GM21576 (cell line): Measurements from ENCODE around the gene RABGAP1L.
"Not testable (repeated sequence)": the region's sequence is repeated elsewhere in the genome, so short reads cannot be mapped to it uniquely, and the experiment has no call there.

Source experiments
- ATAC-seq: cut with Tn5 transposase; IDR thresholded peaks from one replicate; pipeline ENCODE4 v1.9.1; 2021; ENCODE audit warnings: mild to moderate bottlenecking, moderate library complexity; ENCODE audit not compliant: unreplicated experiment

The RABGAP1L gene

GRCh38 chr1:175000697-175001187, 841.4 kb downstream of the RABGAP1L start:
- no peak for ATAC-seq

DNA sequence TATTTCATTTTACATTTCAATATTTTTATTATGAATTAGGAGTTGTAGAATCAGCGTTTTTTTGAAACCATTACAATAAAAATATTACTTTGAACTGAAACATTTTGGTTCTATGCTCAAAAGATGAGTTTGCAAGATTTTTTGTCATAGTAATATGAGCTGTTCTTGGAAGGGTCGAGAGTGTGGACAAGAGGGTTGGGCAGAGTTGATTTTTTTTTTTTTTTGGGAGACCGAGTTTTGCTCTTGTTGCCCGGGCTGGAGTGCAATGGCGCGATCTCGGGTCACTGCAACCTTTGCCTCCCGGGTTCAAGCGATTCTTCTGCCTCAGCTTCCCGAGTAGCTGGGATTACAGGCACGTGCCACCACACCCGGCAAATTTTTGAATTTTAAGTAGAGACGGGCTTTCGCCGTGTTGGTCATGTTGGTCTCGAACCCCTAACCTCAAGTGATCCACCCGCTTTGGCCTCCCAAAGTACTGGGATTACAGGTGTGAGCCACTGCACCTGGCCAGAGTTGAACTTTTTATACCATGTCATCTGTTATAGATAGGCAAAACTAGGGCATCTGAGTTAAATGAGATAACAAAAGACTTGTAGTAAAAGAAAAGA, 843.7 kb downstream of the RABGAP1L start:
- ATAC-seq = no peak

DNA sequence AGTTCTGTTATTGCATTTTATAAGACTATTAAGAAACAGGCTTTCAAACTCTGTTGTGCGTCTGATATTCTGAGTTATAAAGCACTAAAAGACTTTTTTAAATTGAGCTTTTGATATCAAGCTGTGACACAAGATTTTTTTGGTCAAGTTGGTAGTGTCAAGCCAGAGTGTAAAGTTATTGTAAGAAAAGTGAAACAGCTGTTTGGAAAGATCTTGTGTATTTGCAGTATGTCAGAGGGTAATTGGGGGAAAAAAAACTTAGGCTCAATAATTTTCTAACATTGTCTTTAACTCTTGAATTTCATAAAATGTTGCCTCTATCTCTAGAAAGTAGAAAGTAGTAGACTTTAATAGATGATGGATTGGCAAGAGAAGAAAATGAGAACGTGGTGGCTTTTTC, 844.2 kb downstream of the RABGAP1L start:
- ATAC-seq = no peak

- no peak for ATAC-seq
These were observed 845.9 kb downstream of the RABGAP1L start for GRCh38 chr1:175005085-175005783.

DNA sequence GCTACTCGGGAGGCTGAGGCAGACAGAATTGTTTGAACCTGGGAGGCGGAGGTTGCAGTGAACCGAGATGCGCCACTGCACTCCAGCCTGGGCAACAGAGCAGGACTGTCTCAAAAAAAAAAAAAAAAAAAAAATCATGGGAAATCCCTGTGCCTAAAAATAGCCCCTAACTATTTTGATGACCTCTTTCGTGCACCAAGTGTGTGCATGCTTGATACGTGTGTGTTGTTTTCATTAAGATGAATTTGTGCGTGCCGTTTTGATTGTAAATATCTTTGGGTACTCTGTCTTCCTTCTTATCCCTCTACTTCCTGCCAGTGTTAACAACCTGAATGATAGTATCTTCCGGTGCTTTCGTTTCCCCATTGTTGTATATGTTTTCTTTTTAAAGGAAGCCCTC, 850.2 kb downstream of the RABGAP1L start:
- ATAC-seq = no peak

GRCh38 chr1:175013445-175013844, 854.1 kb downstream of the RABGAP1L start:
- no peak for ATAC-seq

DNA sequence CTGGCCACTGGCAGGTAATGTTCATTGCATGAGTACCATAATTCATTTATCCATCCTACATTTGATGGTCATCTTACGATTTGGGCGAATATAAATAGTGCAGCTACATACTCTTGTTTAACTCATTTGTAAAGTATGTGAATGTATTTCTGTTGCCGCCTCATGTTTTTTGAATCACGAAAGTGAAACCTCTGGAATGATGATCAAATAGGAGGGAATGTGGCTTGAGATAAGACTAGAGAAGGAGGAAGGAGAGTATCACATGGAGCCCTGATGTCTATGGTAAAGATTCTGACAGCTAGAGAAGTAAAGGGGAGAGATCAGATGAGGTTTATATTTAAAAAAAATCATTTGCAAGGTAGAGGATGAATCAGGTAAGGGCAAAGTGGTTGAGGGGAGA, 855.9 kb downstream of the RABGAP1L start:
- ATAC-seq = no peak

GRCh38 chr1:175019524-175019923, 860.2 kb downstream of the RABGAP1L start:
- ATAC-seq = no peak

- peak; percentile 87 for ATAC-seq
These were observed 864.0 kb downstream of the RABGAP1L start, which contains the start of gene MRPS14 for GRCh38 chr1:175023043-175023921. MRPS14 (minus strand) TSS chr1:175023425; CDS start chr1:175023408, 17 bp downstream.

GRCh38 chr1:175023922-175024242, 864.6 kb downstream of the RABGAP1L start:
- ATAC-seq = not testable (repeated sequence)

DNA sequence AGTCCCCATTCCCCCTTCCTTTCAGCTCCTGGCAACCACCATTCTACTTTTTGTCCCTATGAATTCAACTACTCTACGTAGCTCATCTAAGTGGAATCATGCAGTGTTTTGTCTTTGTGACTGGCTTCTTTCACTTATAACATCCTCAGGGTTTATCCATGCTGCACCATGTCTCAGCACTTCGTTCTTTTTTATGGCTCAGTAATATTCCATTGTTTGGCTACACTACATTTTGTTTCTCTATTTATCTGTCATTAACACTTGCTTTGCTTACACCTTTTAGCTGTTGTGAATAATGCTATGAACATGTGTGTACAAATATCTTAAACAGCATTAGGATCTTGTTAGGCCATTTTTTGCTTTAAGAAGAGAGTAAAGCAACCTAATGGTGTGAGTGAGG, 865.5 kb downstream of the RABGAP1L start:
- no peak for ATAC-seq

DNA sequence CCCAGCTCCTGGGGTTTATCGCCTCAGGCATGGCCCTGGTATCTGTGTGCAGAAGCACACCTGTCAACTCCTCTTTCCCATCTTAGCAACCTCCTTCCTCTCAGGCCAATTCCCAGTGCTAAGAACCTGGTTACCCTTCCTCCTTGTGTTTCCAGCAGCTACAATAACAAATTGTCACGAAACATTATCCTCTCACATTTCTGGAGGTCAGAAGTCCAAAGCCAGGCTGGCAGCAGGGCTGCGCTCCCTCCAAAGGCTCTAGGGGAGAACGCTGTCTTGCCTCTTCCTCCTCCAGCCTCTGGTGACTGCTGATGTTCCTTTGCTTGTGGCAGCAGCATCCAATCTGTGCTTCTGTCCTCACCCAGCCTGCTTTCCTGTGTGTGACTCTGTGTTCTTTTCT, 874.6 kb downstream of the RABGAP1L start:
- ATAC-seq = no peak

DNA sequence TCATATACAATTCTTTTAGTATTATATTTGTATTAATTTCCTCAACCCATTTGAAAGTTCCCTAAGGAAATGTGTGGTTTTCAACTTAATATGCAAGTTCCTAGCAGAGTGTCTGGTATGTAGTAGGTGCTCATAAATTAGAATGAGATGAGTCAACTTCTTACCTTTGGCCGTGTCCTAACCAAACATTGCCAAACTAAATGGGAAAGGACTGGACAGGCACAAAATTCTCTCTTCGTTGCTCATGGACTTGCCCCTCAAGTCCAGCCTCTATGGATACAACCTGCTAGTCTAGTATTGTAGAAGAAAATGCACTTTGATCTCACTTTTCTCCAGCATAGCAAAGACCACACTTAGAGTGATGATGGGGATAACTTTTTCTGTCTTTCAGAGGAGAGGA, 875.5 kb downstream of the RABGAP1L start:
- ATAC-seq = no peak

GRCh38 chr1:175035865-175036264, 876.5 kb downstream of the RABGAP1L start:
- no peak for ATAC-seq

DNA sequence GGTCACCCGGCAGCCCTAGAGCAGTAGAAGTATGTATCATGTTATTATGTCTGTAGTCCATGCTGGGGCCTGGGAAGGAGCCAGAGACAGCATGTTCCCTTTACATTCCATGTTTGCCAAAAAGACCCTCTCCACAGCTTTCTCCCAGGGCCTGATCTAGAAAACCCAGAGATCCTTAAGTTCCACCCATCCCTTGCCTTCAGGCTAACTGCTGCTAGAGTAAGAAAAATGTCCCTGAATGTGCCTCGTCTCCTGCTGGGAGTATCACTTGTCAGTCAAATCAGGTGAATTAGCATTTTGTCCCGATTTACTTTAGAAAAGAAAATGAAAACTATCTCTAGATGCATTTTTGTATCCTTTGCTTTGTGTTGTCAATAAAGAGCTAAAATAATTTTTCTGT, 877.2 kb downstream of the RABGAP1L start:
- no peak for ATAC-seq

GRCh38 chr1:175037416-175037815, 878.1 kb downstream of the RABGAP1L start:
- no peak for ATAC-seq

DNA sequence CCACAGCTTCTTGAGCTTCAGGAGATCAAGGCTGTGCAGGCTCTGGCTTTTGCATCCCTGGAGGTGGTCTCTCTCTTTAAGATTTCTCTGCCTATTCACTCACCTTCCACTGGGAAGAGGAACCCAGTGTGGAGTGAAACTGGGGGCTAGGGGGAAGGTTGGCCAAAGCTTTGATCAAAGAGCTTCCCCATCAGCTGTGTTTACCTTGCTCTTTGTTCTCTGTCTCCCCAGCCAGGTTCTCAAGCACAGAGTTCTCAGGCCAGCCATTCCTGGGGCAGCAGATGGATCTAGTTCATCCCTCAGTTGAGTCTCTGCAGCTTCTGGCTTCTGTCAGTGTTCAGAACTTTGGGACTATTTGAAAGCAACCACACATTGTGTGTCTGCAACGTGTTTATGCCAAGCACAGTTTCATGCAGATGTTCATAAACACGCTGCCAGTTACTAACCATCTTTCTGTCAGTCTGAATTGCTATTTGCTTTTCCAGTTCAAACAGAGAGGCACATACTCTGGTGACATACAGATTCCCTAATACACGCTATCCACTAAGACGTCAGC, 881.1 kb downstream of the RABGAP1L start:
- no peak for ATAC-seq

DNA sequence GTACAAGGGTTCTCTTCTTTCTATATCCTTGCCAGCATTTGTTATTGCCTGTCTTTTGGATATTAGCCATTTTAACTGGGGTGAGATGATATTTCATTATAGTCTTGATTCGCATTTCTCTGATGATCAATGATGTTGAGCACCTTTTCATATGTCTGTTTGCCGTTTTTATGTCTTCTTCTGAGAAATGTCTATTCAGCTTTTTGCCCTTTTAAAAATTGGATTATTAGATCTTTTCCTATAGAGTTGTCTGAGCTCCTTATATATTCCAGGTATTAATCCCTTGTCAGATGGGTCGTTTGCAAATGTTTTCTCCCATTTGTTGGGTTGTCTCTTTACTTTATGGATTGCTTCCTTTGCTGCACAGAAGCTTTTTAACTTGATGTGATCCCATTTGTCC, 883.3 kb downstream of the RABGAP1L start:
- no peak for ATAC-seq

DNA sequence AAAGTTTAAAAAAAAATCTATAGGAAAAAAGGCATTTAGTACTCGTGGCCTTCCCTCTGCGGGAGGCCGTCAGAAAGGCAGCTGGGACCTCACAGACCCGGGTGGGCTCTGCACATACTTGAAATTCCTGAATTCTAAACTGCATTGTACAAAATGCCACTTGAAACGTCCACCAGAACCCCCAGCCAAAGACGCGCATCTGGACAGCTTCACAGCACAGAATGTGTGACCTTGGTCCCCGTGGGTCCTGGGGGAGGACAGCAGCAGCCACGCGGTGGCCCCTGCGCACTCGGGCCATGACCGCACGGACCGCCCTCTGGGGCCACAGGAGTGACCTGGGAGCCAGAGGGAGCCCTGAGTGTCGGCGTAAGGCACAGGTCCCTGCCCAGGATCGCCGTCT, 884.5 kb downstream of the RABGAP1L start:
- ATAC-seq = no peak

GRCh38 chr1:175044591-175044990, 885.3 kb downstream of the RABGAP1L start:
- ATAC-seq = not testable (repeated sequence)
